ENCODE data around the gene SBF1.

DNA sequence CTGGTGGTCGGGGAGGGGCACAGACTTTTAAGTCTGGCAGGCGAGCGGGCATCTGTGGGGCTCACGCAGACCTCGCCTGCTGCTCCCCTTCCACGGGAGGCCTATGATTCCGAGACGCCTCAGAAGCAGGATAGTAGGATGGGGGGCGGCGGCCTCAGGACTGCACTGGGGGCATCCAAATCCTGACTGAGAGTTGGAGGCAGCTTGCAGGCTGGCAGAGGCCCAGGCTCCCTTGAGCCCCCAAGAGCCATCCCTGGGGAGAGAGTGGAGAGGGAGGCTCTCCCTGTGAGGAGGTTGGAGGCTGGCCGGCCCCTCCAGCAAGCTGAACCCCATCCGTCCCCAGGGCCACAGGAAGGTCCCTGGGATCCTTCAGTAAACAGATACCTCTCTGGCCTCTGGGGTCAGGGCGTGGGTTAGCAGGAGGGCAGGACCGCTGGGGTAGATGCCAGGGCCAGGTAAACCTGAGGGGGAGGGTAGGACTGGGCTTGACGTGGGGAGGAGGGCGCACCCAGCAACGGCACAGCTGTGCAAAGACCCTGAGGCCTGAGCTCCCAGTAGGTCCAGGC is 33.3 kb downstream of the SBF1 start:
- TF ChIP-seq CTCF (IDR thresholded peaks at IDR 0.05) (no peak), POLR2A (IDR thresholded peaks at IDR 0.05) (no peak), EP300 (IDR thresholded peaks at IDR 0.05) (no peak)
